IMR-90 (cell line): ENCODE results near the gene PRC1. TPM values are rescaled to one million over a fixed set of nuclear protein-coding genes. Genes with fewer than 3 reads are reported as not detected.

Experiments used
- ATAC-seq: fragments of 200-7000 bp; cut with Tn5 transposase; 2 replicates; pipeline ENCODE4 v1.9.1; 2020; ENCODE audit warnings: low read depth, mild to moderate bottlenecking, moderate library complexity
- BruUV-seq: library from RNA; stranded (reverse); fragments of 400-500 nt; replicated peaks from 2 replicates; lab custom pipeline; 2021; lab: Mats Ljungman, UMichigan
- CTCF ChIA-PET: fragments of 300-600 bp; formaldehyde crosslinking; extraction: SDS; loops from one replicate; lab custom pipeline; 2021; ENCODE audit warnings: antibody characterized with exemption; lab: Yijun Ruan, JAX
- POLR2A ChIA-PET: fragments of 300-600 bp; sonication (Branson Sonifier 250); formaldehyde crosslinking; loops from one replicate; lab custom pipeline; 2022; ENCODE audit warnings: antibody characterized with exemption; ENCODE audit not compliant: unreplicated experiment; lab: Charles Lee
- DNase-seq: peaks from one replicate; pipeline ENCODE4 v3.0.0; 2013
- H2AFZ ChIP-seq: replicated peaks from 2 replicates; pipeline ENCODE3; 2013; ENCODE audit warnings: low read length, mild to moderate bottlenecking; ENCODE audit not compliant: poor library complexity
- H2AK5ac ChIP-seq: 2 replicates; pipeline ENCODE4 v1.6.1; 2013; ENCODE audit warnings: low read depth, low read length, inconsistent platforms
- H2AK9ac ChIP-seq: replicated peaks from 2 replicates; pipeline ENCODE3; 2013; ENCODE audit warnings: mild to moderate bottlenecking, low read depth, low read length, moderate library complexity; ENCODE audit not compliant: poor library complexity
- H2BK120ac ChIP-seq: 2 replicates; pipeline ENCODE4 v1.6.1; 2013; ENCODE audit warnings: low read depth, low read length, inconsistent platforms
- H2BK15ac ChIP-seq: 3 replicates; pipeline ENCODE4 v1.6.1; 2013; ENCODE audit warnings: low read depth, low read length, inconsistent platforms
- H2BK20ac ChIP-seq: 2 replicates; pipeline ENCODE4 v1.6.1; 2013; ENCODE audit warnings: low read depth, mild to moderate bottlenecking, inconsistent platforms, low read length, moderate library complexity
- H2BK5ac ChIP-seq: 2 replicates; pipeline ENCODE4 v1.6.1; 2013; ENCODE audit warnings: mild to moderate bottlenecking, low read depth, low read length, inconsistent platforms; ENCODE audit not compliant: poor library complexity, severe bottlenecking
- H3K14ac ChIP-seq: replicated peaks from 2 replicates; pipeline ENCODE4 v1.6.1; 2013; ENCODE audit warnings: low read depth, low read length, inconsistent platforms
- H3K18ac ChIP-seq: 2 replicates; pipeline ENCODE4 v1.6.1; 2013; ENCODE audit warnings: low read depth, low read length, control low read depth
- H3K23ac ChIP-seq: 2 replicates; pipeline ENCODE4 v1.6.1; 2013; ENCODE audit warnings: low read depth, low read length, inconsistent platforms
- H3K27ac ChIP-seq: 2 replicates; pipeline ENCODE4 v1.5.1; 2013; ENCODE audit warnings: mild to moderate bottlenecking, control low read depth, low read length; ENCODE audit not compliant: insufficient read depth
- H3K27me3 ChIP-seq: 2 replicates; pipeline ENCODE4 v1.6.1; 2013; ENCODE audit warnings: low read length; ENCODE audit not compliant: control insufficient read depth, insufficient read depth
- H3K36me3 ChIP-seq: 2 replicates; pipeline ENCODE4 v1.6.1; 2013; ENCODE audit warnings: low read length, mixed read lengths; ENCODE audit not compliant: control insufficient read depth, insufficient read depth
- H3K4ac ChIP-seq: 2 replicates; pipeline ENCODE4 v1.6.1; 2013; ENCODE audit warnings: low read depth, low read length, inconsistent platforms
- H3K4me1 ChIP-seq: 2 replicates; pipeline ENCODE4 v1.6.1; 2013; ENCODE audit warnings: low read length, mixed read lengths; ENCODE audit not compliant: control insufficient read depth, insufficient read depth
- H3K4me2 ChIP-seq: 2 replicates; pipeline ENCODE4 v1.6.1; 2013; ENCODE audit warnings: low read depth, mild to moderate bottlenecking, control low read depth, low read length, moderate library complexity
- H3K4me3 ChIP-seq: 2 replicates; pipeline ENCODE4 v1.5.1; 2013; ENCODE audit warnings: low read depth, mild to moderate bottlenecking, control low read depth, low read length, moderate library complexity; ENCODE audit not compliant: insufficient read depth
- H3K56ac ChIP-seq: 2 replicates; pipeline ENCODE4 v1.6.1; 2013; ENCODE audit warnings: low read length, inconsistent platforms; ENCODE audit not compliant: insufficient read depth; ENCODE audit errors: extremely low read depth
- H3K79me1 ChIP-seq, 2 experiments: 2 replicates each; pipeline ENCODE4 v1.6.1; 2013; ENCODE audit warnings: low read length in 2 of 2, inconsistent platforms in 1 of 2, low read depth in 1 of 2
- H3K9ac ChIP-seq: 2 replicates; pipeline ENCODE4 v1.6.1; 2013; ENCODE audit warnings: low read depth, low read length, control low read depth
- H3K9me1 ChIP-seq: 2 replicates; pipeline ENCODE4 v1.6.1; 2013; ENCODE audit warnings: low read length, inconsistent platforms; ENCODE audit not compliant: insufficient read depth
- H3K9me3 ChIP-seq: 2 replicates; pipeline ENCODE4 v1.6.1; 2013; ENCODE audit warnings: low read length; ENCODE audit not compliant: control insufficient read depth, insufficient read depth
- H4K20me1 ChIP-seq: 2 replicates; pipeline ENCODE4 v1.6.1; 2013; ENCODE audit warnings: low read length, inconsistent platforms; ENCODE audit not compliant: insufficient read depth
- H4K5ac ChIP-seq: 2 replicates; pipeline ENCODE4 v1.6.1; 2013; ENCODE audit warnings: mild to moderate bottlenecking, low read depth, low read length, control low read depth
- H4K8ac ChIP-seq, 2 experiments: 2 replicates each; pipeline ENCODE4 v1.6.1; 2013; ENCODE audit warnings: low read depth in 2 of 2, low read length in 2 of 2, control low read depth in 1 of 2, inconsistent platforms in 1 of 2
- H4K91ac ChIP-seq: 2 replicates; pipeline ENCODE4 v1.6.1; 2013; ENCODE audit warnings: low read depth, low read length, inconsistent platforms; ENCODE audit not compliant: insufficient read depth
- BHLHE40 ChIP-seq: fragments of 150-350 bp; IDR thresholded peaks from 2 replicates; pipeline ENCODE4 v1.6.1; 2016; ENCODE audit warnings: mild to moderate bottlenecking, low read depth, low read length
- CHD1 ChIP-seq: IDR thresholded peaks from 2 replicates; pipeline ENCODE4 v1.6.1; 2012; ENCODE audit warnings: low read depth, low read length, improper control_type of control experiment
- CTCF ChIP-seq: conservative IDR thresholded peaks from 2 replicates; pipeline ENCODE4 v1.5.1; 2012; ENCODE audit warnings: mild to moderate bottlenecking, low read depth, low read length, improper control_type of control experiment
- MAFK ChIP-seq: IDR thresholded peaks from 2 replicates; pipeline ENCODE4 v1.6.1; 2012; ENCODE audit warnings: low read depth, low read length, improper control_type of control experiment
- WGBS, 2 experiments: methylation state at CpG; one replicate each; pipeline versions ENCODE4 v1.1.5 to v1.1.7; 2013; ENCODE audit warnings: missing lambda C conversion rate in 2 of 2; ENCODE audit not compliant: insufficient read length in 1 of 2; ENCODE audit errors: extremely low coverage in 2 of 2; 5-methylcytosine and 5-hydroxymethylcytosine counted together
- dilution Hi-C: fragments of 300-500 bp; cut with HindIII; formaldehyde crosslinking; loops from one replicate; pipeline ENCODE4 v1.14.3; 2018; ENCODE audit warnings: low sequenced_read_pairs; ENCODE audit not compliant: unreplicated experiment
- in situ Hi-C: fragments of 300-500 bp; cut with MboI; formaldehyde crosslinking; loops from 3 replicates; pipeline ENCODE4 v1.14.3; 2019; ENCODE audit warnings: low sequenced_read_pairs, inconsistent platforms, mixed read lengths
- intact Hi-C: fragments of 100-400 bp; cut with micrococcal nuclease; formaldehyde crosslinking; loops from 2 replicates; pipeline ENCODE4 v1.10.0; 2022
- polyA plus RNA-seq, 3 experiments: library from polyadenylated mRNA; depleted of rRNA; stranded (reverse); fragments of >200 nt; gene quantifications; 2 replicates each; pipeline ENCODE4 v1.2.3, GENCODE V29; 2012; ENCODE audit warnings: low replicate concordance in 1 of 3
- total RNA-seq: library from RNA; depleted of rRNA; stranded (reverse); fragments of >200 nt; gene quantifications from 2 replicates; pipeline ENCODE4 v1.2.3, GENCODE V29; 2012

PRC1 gene
- total and polyA plus RNA-seq, 2 of the 4 experiments (the other 2 are of a cell fraction), result 131 to 148 TPM

- no peak overlapping the region for H2AK5ac ChIP-seq
- H4K8ac ChIP-seq, result no peak overlapping the region
- BruUV-seq, result no TSS peak
- H3K9ac ChIP-seq, result no peak overlapping the region
- H2AK9ac ChIP-seq, result no peak overlapping the region
- intact Hi-C loops, result no loop called here
- no peak overlapping the region for H3K4me2 ChIP-seq
- no peak overlapping the region for H2BK120ac ChIP-seq
- H4K91ac ChIP-seq, result no peak overlapping the region
- H2BK20ac ChIP-seq, result no peak overlapping the region
- ChIA-PET CTCF (no interaction called here), POLR2A (no interaction called here)
- WGBS, 2 experiments, result no CpG with 5 or more reads among the region's 3 CpGs
- no peak overlapping the region for H2BK15ac ChIP-seq
- no peaks in the 10 kb centered on the region for H3K4me1 ChIP-seq
- no peaks in the 10 kb centered on the region for H3K9me3 ChIP-seq
- peaks cover 10% of the 10 kb centered on the region for H3K27me3 ChIP-seq
- H3K56ac ChIP-seq, result no peak overlapping the region
- no peaks in the 10 kb centered on the region for H4K20me1 ChIP-seq
- no peaks in the 10 kb centered on the region for H3K79me1 ChIP-seq
- DNase-seq, result no peak
- ATAC-seq, result no peak
- TF ChIP-seq BHLHE40 (no peak), CHD1 (no peak), CTCF (no peak), MAFK (no peak)
- no peaks in the 10 kb centered on the region for H3K36me3 ChIP-seq
- H3K27ac ChIP-seq, result no peak overlapping the region
- no peak overlapping the region for H3K4me3 ChIP-seq
- no peaks in the 10 kb centered on the region for H3K9me1 ChIP-seq
- H2BK5ac ChIP-seq, result no peak overlapping the region
- H3K4ac ChIP-seq, result no peak overlapping the region
- no peak overlapping the region for H2AFZ ChIP-seq
- no peak overlapping the region for H3K23ac ChIP-seq
- H3K14ac ChIP-seq, result no peak overlapping the region
- dilution Hi-C loops, result no loop called here
- no peak overlapping the region for H3K18ac ChIP-seq
- in situ Hi-C loops, result no loop called here
- H4K5ac ChIP-seq, result no peak overlapping the region
Observed at GRCh38 chr15:91039996-91040395, 45.7 kb upstream of the PRC1 start.
